Left lung (tissue), 10 donors: ENCODE measurements around the gene TRIM74. TPM values are rescaled to one million over a fixed set of nuclear protein-coding genes. Genes with fewer than 3 reads are reported as not detected.
"Not testable (repeated sequence)": the region's sequence is repeated elsewhere in the genome, so short reads cannot be mapped to it uniquely, and the experiment has no call there.

Source experiments
- ATAC-seq: fragments of 200-7000 bp; cut with Tn5 transposase; one replicate; pipeline ENCODE4 v1.9.1; 2020; ENCODE audit warnings: moderate library complexity
- DNase-seq, 4 donors: peaks; one replicate each; pipeline ENCODE4 v3.0.0-alpha.2; 2013 to 2020
- H3K27ac ChIP-seq, 2 donors: fragments of 200-600 bp; sonication (generic) in 1 of 2; one replicate each; pipeline versions ENCODE4 v1.5.0 to v1.8.0; 2020 to 2021
- H3K27me3 ChIP-seq, 2 donors: fragments of 200-600 bp; sonication (generic) in 1 of 2; one replicate each; pipeline versions ENCODE4 v1.5.0 to v1.8.0; 2020 to 2021
- H3K36me3 ChIP-seq, 2 donors: fragments of 200-600 bp; sonication (generic) in 1 of 2; one replicate each; pipeline versions ENCODE4 v1.5.0 to v1.8.0; 2020 to 2021
- H3K4me1 ChIP-seq, 2 donors: fragments of 200-600 bp; one replicate each; pipeline ENCODE4 v1.8.0; 2021
- H3K4me3 ChIP-seq, 2 donors: fragments of 200-600 bp; sonication (generic) in 1 of 2; one replicate each; pipeline versions ENCODE4 v1.5.0 to v1.8.0; 2020 to 2021; ENCODE audit warnings: mild to moderate bottlenecking in 1 of 2
- H3K9me3 ChIP-seq, 2 donors: fragments of 200-600 bp; sonication (generic) in 1 of 2; one replicate each; pipeline versions ENCODE4 v1.5.0 to v1.8.0; 2020 to 2021
- intact Hi-C, 2 donors: fragments of 100-400 bp; cut with DNase I; formaldehyde crosslinking; loops; one replicate each; pipeline versions ENCODE4 v1.11.2 to v1.14.2; 2022
- polyA plus RNA-seq, 6 donors: library from polyadenylated mRNA; unstranded; fragments of 120-200 nt; gene quantifications; one replicate each; pipeline ENCODE4 v1.2.1, GENCODE V29; 2013; ENCODE audit not compliant: insufficient read length in 6 of 6
- total RNA-seq, 2 donors: library from RNA; stranded (reverse); fragmentation: NEBNext Ultra II Directional; extraction: Animal tissue kit (Norgen Biotek cat#: 25700); gene quantifications; one replicate each; pipeline ENCODE4 v1.2.1, GENCODE V29; 2021
- donor health status: DM: no; HTN: yes; CAD: no.
- donor health status: DM: no; HTN: no; CAD: no.

TRIM74 gene
- total and polyA plus RNA-seq, 8 donors, result 0.26 to 2.8 (median 1.8) TPM; not detected in 1

GRCh38 chr7:72974781-72975180 lies 5.5 kb upstream of the TRIM74 start:
- intact Hi-C loops, H3K36me3 ChIP-seq, H3K27me3 ChIP-seq, ATAC-seq, H3K4me3 ChIP-seq, H3K27ac ChIP-seq, H3K9me3 ChIP-seq, DNase-seq, H3K4me1 ChIP-seq: not testable (repeated sequence)

GRCh38 chr7:72971505-72971904 lies 2.2 kb upstream of the TRIM74 start:
- H3K27ac ChIP-seq, H3K4me1 ChIP-seq, DNase-seq, H3K36me3 ChIP-seq, intact Hi-C loops, H3K4me3 ChIP-seq, H3K9me3 ChIP-seq, H3K27me3 ChIP-seq: not testable (repeated sequence)
- ATAC-seq, result peak; percentile 30

- H3K4me3 ChIP-seq, ATAC-seq, H3K36me3 ChIP-seq, H3K9me3 ChIP-seq, DNase-seq, H3K27ac ChIP-seq, H3K4me1 ChIP-seq, intact Hi-C loops, H3K27me3 ChIP-seq: not testable (repeated sequence)
Observed at GRCh38 chr7:72969688-72970087, 422 bp upstream of the TRIM74 start.

- H3K9me3 ChIP-seq, H3K27ac ChIP-seq, ATAC-seq, DNase-seq, H3K27me3 ChIP-seq, H3K36me3 ChIP-seq, H3K4me3 ChIP-seq, intact Hi-C loops, H3K4me1 ChIP-seq: not testable (repeated sequence)
Observed at GRCh38 chr7:72966892-72967291, 2.4 kb downstream of the TRIM74 start.

GRCh38 chr7:72965186-72965975 lies 3.9 kb downstream of the TRIM74 start:
- H3K27ac ChIP-seq, H3K36me3 ChIP-seq, H3K4me3 ChIP-seq, H3K9me3 ChIP-seq, H3K4me1 ChIP-seq, H3K27me3 ChIP-seq, intact Hi-C loops, DNase-seq: not testable (repeated sequence)
- ATAC-seq, result peak; percentile 2

- H3K27me3 ChIP-seq, H3K27ac ChIP-seq, intact Hi-C loops, H3K36me3 ChIP-seq, H3K4me1 ChIP-seq, H3K9me3 ChIP-seq, DNase-seq, H3K4me3 ChIP-seq, ATAC-seq: not testable (repeated sequence)
Observed at GRCh38 chr7:72963056-72963455, 6.2 kb downstream of the TRIM74 start.

- H3K27ac ChIP-seq, H3K36me3 ChIP-seq, H3K4me1 ChIP-seq, H3K4me3 ChIP-seq, H3K9me3 ChIP-seq, H3K27me3 ChIP-seq, intact Hi-C loops, DNase-seq: not testable (repeated sequence)
- ATAC-seq, result peak; percentile 66
Observed at GRCh38 chr7:72961346-72961650, 8.0 kb downstream of the TRIM74 start.

GRCh38 chr7:72960626-72961345 lies 8.5 kb downstream of the TRIM74 start:
- ATAC-seq, result peak; percentile 90
- H3K36me3 ChIP-seq, H3K9me3 ChIP-seq, H3K4me1 ChIP-seq, intact Hi-C loops, DNase-seq, H3K4me3 ChIP-seq, H3K27ac ChIP-seq, H3K27me3 ChIP-seq: not testable (repeated sequence)

- H3K4me3 ChIP-seq, H3K9me3 ChIP-seq, ATAC-seq, DNase-seq, H3K4me1 ChIP-seq, intact Hi-C loops, H3K27ac ChIP-seq, H3K36me3 ChIP-seq, H3K27me3 ChIP-seq: not testable (repeated sequence)
Observed at GRCh38 chr7:72960029-72960428, 9.2 kb downstream of the TRIM74 start.

GRCh38 chr7:72954563-72955198 lies 14.6 kb downstream of the TRIM74 start:
- intact Hi-C loops, result not testable (repeated sequence)
- peak overlapping the region in 1 of 2 donors; percentile 39 for H3K4me3 ChIP-seq

GRCh38 chr7:72953901-72954562 lies 15.2 kb downstream of the TRIM74 start:
- Histone ChIP-seq H3K36me3 (peaks cover 0 to 10% of the 10 kb centered on the region in 2 donors), H3K4me3 (peak overlapping the region in 1 of 2 donors; percentile 39)
- H3K4me1 ChIP-seq, intact Hi-C loops, H3K9me3 ChIP-seq, H3K27ac ChIP-seq, H3K27me3 ChIP-seq, DNase-seq: not testable (repeated sequence)
- ATAC-seq, result peak; percentile 77

More at GRCh38 chr7:72954563-72955198, 14.6 kb downstream of the TRIM74 start:
- DNase-seq, result peak in 1 of 4 donors; percentile 69
- ATAC-seq, result peak; percentile 99
- not testable (repeated sequence) for H3K27me3 ChIP-seq, H3K36me3 ChIP-seq, H3K27ac ChIP-seq, H3K4me1 ChIP-seq, H3K9me3 ChIP-seq

- intact Hi-C loops, H3K27me3 ChIP-seq, ATAC-seq, DNase-seq, H3K4me1 ChIP-seq, H3K27ac ChIP-seq, H3K9me3 ChIP-seq, H3K4me3 ChIP-seq: not testable (repeated sequence)
- H3K36me3 ChIP-seq, result peaks cover 0 to 29% of the 10 kb centered on the region in 2 donors
Observed at GRCh38 chr7:72950432-72950831, 18.8 kb downstream of the TRIM74 start.

GRCh38 chr7:72949686-72950085 lies 19.6 kb downstream of the TRIM74 start:
- H3K27me3 ChIP-seq, ATAC-seq, H3K27ac ChIP-seq, H3K4me3 ChIP-seq, H3K4me1 ChIP-seq, H3K9me3 ChIP-seq, intact Hi-C loops: not testable (repeated sequence)
- peak in 1 of 4 donors; percentile 2 for DNase-seq
- H3K36me3 ChIP-seq, result peaks cover 0 to 32% of the 10 kb centered on the region in 2 donors
